H1 (cell line): ENCODE measurements around the gene TEAD2. TPM values are rescaled to one million over a fixed set of nuclear protein-coding genes. Genes with fewer than 3 reads are reported as not detected.

Experiments used
- CTCF ChIA-PET: fragments of 300-600 bp; sonication (Branson Sonifier 250); formaldehyde crosslinking; loops from one replicate; lab custom pipeline; 2021; ENCODE audit not compliant: partially characterized antibody; lab: Charles Lee
- POLR2A ChIA-PET: fragments of 300-600 bp; sonication (Branson Sonifier 250); formaldehyde crosslinking; loops from one replicate; lab custom pipeline; 2021; ENCODE audit warnings: inconsistent platforms; ENCODE audit not compliant: partially characterized antibody; lab: Charles Lee
- DNase-seq, 2 experiments: peaks; one replicate each; pipeline versions ENCODE4 v3.0.0 to v3.0.0-alpha.2; 2010 to 2022; ENCODE audit warnings: low spot score in 2 of 2, low read depth in 1 of 2, mixed read lengths in 1 of 2
- FAIRE-seq: peaks from 2 replicates; lab custom pipeline; 2011; peaks lifted over from hg19 to GRCh38; lab: Jason Lieb, UNC
- H2AFZ ChIP-seq: 2 replicates; pipeline ENCODE4 v1.8.1; 2012; ENCODE audit warnings: low read length, inconsistent platforms
- H2AK5ac ChIP-seq: 2 replicates; pipeline ENCODE4 v1.6.1; 2013; ENCODE audit warnings: low read depth, low read length
- H2BK120ac ChIP-seq: replicated peaks from 2 replicates; pipeline ENCODE3; 2013; ENCODE audit warnings: low read depth, low read length, inconsistent platforms
- H2BK12ac ChIP-seq: 2 replicates; pipeline ENCODE4 v1.6.1; 2013; ENCODE audit warnings: low read depth, low read length
- H2BK15ac ChIP-seq: 2 replicates; pipeline ENCODE4 v1.6.1; 2013; ENCODE audit warnings: low read length
- H2BK20ac ChIP-seq: 2 replicates; pipeline ENCODE4 v1.6.1; 2013; ENCODE audit warnings: low read length
- H2BK5ac ChIP-seq: 2 replicates; pipeline ENCODE4 v1.6.1; 2013; ENCODE audit warnings: low read depth, low read length
- H3K14ac ChIP-seq: 2 replicates; pipeline ENCODE4 v1.6.1; 2013; ENCODE audit warnings: inconsistent platforms; ENCODE audit not compliant: insufficient read length
- H3K18ac ChIP-seq: 2 replicates; pipeline ENCODE4 v1.6.1; 2013; ENCODE audit warnings: low read length; ENCODE audit errors: extremely low read depth
- H3K23ac ChIP-seq: 2 replicates; pipeline ENCODE4 v1.6.1; 2013; ENCODE audit warnings: inconsistent platforms; ENCODE audit not compliant: insufficient read length
- H3K23me2 ChIP-seq: 2 replicates; pipeline ENCODE4 v1.6.1; 2013; ENCODE audit warnings: low read depth, low read length
- H3K27ac ChIP-seq: 2 replicates; pipeline ENCODE4 v1.6.1; 2011; ENCODE audit warnings: low read depth, low read length, inconsistent platforms
- H3K27me3 ChIP-seq, 4 experiments: replicated peaks in 1 of 4; 1 replicate in 1 of 4; 2 replicates in 3 of 4; pipeline versions ENCODE4 v1.6.1 to v1.8.1; 2011 to 2013; ENCODE audit warnings: low read length in 3 of 4, mild to moderate bottlenecking in 3 of 4, inconsistent platforms in 2 of 4, mixed read lengths in 2 of 4, moderate library complexity in 1 of 4; ENCODE audit not compliant: control insufficient read depth in 3 of 4, insufficient read depth in 3 of 4; ENCODE audit errors: extremely low read depth in 1 of 4
- H3K36me3 ChIP-seq, 4 experiments: 2 replicates each; pipeline versions ENCODE4 v1.6.1 to v1.8.1; 2011 to 2013; ENCODE audit warnings: mild to moderate bottlenecking in 4 of 4, low read length in 3 of 4, moderate library complexity in 2 of 4, control low read depth in 1 of 4, inconsistent platforms in 1 of 4; ENCODE audit not compliant: insufficient read depth in 4 of 4, control insufficient read depth in 2 of 4
- H3K4ac ChIP-seq: replicated peaks from 2 replicates; pipeline ENCODE3; 2013; ENCODE audit warnings: low read length, low read depth, mixed read lengths, inconsistent platforms; ENCODE audit not compliant: insufficient read length
- H3K4me1 ChIP-seq, 4 experiments: replicated peaks in 1 of 4; 1 replicate in 1 of 4; 2 replicates in 3 of 4; pipeline versions ENCODE4 v1.6.1 to v1.8.1; 2011 to 2013; ENCODE audit warnings: low read length in 3 of 4, inconsistent platforms in 2 of 4, mixed read lengths in 1 of 4; ENCODE audit not compliant: insufficient read depth in 4 of 4, control insufficient read depth in 3 of 4
- H3K4me2 ChIP-seq, 2 experiments: 2 replicates each; pipeline versions ENCODE4 v1.6.1 to v1.8.1; 2011 to 2013; ENCODE audit warnings: low read depth in 2 of 2, low read length in 2 of 2, control low read depth in 1 of 2, inconsistent platforms in 1 of 2, mild to moderate bottlenecking in 1 of 2; ENCODE audit not compliant: insufficient read depth in 1 of 2
- H3K4me3 ChIP-seq, 4 experiments: fragments of 200-600, 300-600 bp in 1 of 4; sonication (generic), shearing (Covaris generic), sonication (Bioruptor Twin) in 1 of 4; 2 replicates each; pipeline versions ENCODE4 v1.5.1 to v1.8.1; 2011 to 2016; ENCODE audit warnings: low read length in 4 of 4, low read depth in 3 of 4, control low read depth in 2 of 4, inconsistent platforms in 2 of 4, mild to moderate bottlenecking in 2 of 4, mixed read lengths in 1 of 4, moderate library complexity in 1 of 4; ENCODE audit not compliant: insufficient read depth in 2 of 4; ENCODE audit errors: extremely low read depth in 1 of 4
- H3K56ac ChIP-seq: replicated peaks from 2 replicates; pipeline ENCODE3; 2013; ENCODE audit warnings: low read depth, mild to moderate bottlenecking, mixed read lengths, low read length, inconsistent platforms; ENCODE audit not compliant: insufficient read length
- H3K79me1 ChIP-seq: 2 replicates; pipeline ENCODE4 v1.6.1; 2013; ENCODE audit warnings: low read depth, low read length, control low read depth
- H3K79me2 ChIP-seq, 2 experiments: 2 replicates each; pipeline versions ENCODE4 v1.6.1 to v1.8.1; 2012 to 2013; ENCODE audit warnings: low read length in 2 of 2, mild to moderate bottlenecking in 2 of 2, inconsistent platforms in 1 of 2; ENCODE audit not compliant: insufficient read depth in 2 of 2, control insufficient read depth in 1 of 2
- H3K9ac ChIP-seq, 4 experiments: replicated peaks in 1 of 4; 1 replicate in 1 of 4; 2 replicates in 3 of 4; pipeline versions ENCODE4 v1.6.1 to v1.8.1; 2011 to 2013; ENCODE audit warnings: low read depth in 3 of 4, low read length in 3 of 4, control low read depth in 2 of 4, mild to moderate bottlenecking in 2 of 4, moderate library complexity in 2 of 4, inconsistent platforms in 1 of 4; ENCODE audit errors: extremely low read depth in 1 of 4
- H3K9me3 ChIP-seq, 2 experiments: 2 replicates each; pipeline versions ENCODE4 v1.6.1 to v1.8.1; 2012 to 2013; ENCODE audit warnings: mild to moderate bottlenecking in 2 of 2, moderate library complexity in 2 of 2, control low read depth in 1 of 2, inconsistent platforms in 1 of 2, low read depth in 1 of 2, low read length in 1 of 2, mixed read lengths in 1 of 2; ENCODE audit not compliant: insufficient read depth in 2 of 2
- H4K20me1 ChIP-seq, 2 experiments: replicated peaks in 1 of 2; 2 replicates each; pipeline versions ENCODE3 to v1.8.1; 2011 to 2013; ENCODE audit warnings: inconsistent platforms in 2 of 2, low read length in 2 of 2, mild to moderate bottlenecking in 1 of 2; ENCODE audit not compliant: insufficient read depth in 2 of 2, control insufficient read depth in 1 of 2
- H4K5ac ChIP-seq: 2 replicates; pipeline ENCODE4 v1.6.1; 2013; ENCODE audit warnings: low read length, low read depth, mixed read lengths, inconsistent platforms; ENCODE audit not compliant: insufficient read length
- H4K8ac ChIP-seq: 2 replicates; pipeline ENCODE4 v1.8.0; 2013; ENCODE audit warnings: mild to moderate bottlenecking, moderate library complexity, low read length, inconsistent platforms; ENCODE audit not compliant: insufficient read depth; ENCODE audit errors: extremely low read depth
- H4K91ac ChIP-seq: replicated peaks from 2 replicates; pipeline ENCODE3; 2013; ENCODE audit warnings: low read length, mixed read lengths, inconsistent platforms; ENCODE audit not compliant: insufficient read length
- ZNF274 ChIP-seq: IDR thresholded peaks from 2 replicates; pipeline ENCODE4 v1.7.0; 2012; ENCODE audit warnings: low read length, borderline replicate concordance; ENCODE audit errors: extremely low read depth
- whole genome bisulfite sequencing, 2 experiments: shearing (Covaris generic) in 1 of 2; methylation state at CpG; one replicate each; pipeline versions ENCODE4 v1.1.6 to v1.1.7; 2013 to 2015; ENCODE audit warnings: low lambda C conversion rate in 2 of 2, mixed read lengths in 2 of 2, inconsistent platforms in 1 of 2, low coverage in 1 of 2, missing lambda C conversion rate in 1 of 2; ENCODE audit not compliant: insufficient replicate concordance in 2 of 2, insufficient coverage in 1 of 2, insufficient read length in 1 of 2; ENCODE audit errors: extremely low coverage in 1 of 2, missing lambda C conversion rate in 1 of 2; 5-methylcytosine and 5-hydroxymethylcytosine counted together
- polyA plus RNA-seq, 7 experiments: library from polyadenylated mRNA; depleted of rRNA in 3 of 7; stranded (reverse) in 5 of 7; unstranded in 2 of 7; fragments of >200 nt in 5 of 7; fragments of 200-250 nt in 2 of 7; gene quantifications; 1 replicate in 5 of 7; 2 replicates in 1 of 7; 4 replicates in 1 of 7; pipeline versions ENCODE4 v1.2.1 to v1.2.3, GENCODE V29; 2011 to 2013; ENCODE audit warnings: missing spikeins in 2 of 7, mixed read lengths in 2 of 7
- total RNA-seq: library from RNA; stranded (reverse); fragmentation: NEBNext Ultra II Directional; extraction: Animal tissue kit (Norgen Biotek cat#: 25700); gene quantifications from 2 replicates; pipeline ENCODE4 v1.2.1, GENCODE V29; 2021

TEAD2 gene
- total and polyA plus RNA-seq, 2 of the 8 experiments (the other 6 are each of a cell fraction or from before 2014, with no cell fraction given), result 87.6 to 146 TPM

GRCh38 chr19:49390929-49391359 lies 28.7 kb upstream of the TEAD2 start:
- no peak overlapping the region for H3K4me3 ChIP-seq
- no peak overlapping the region for H2BK20ac ChIP-seq
- no peak overlapping the region for H2BK15ac ChIP-seq
- no peak overlapping the region for H4K91ac ChIP-seq
- no peak overlapping the region for H3K27ac ChIP-seq
- H3K27me3 ChIP-seq, result no peaks in the 10 kb centered on the region
- H3K4me2 ChIP-seq, result no peak overlapping the region
- H4K5ac ChIP-seq, result no peak overlapping the region
- no peak overlapping the region for H2BK5ac ChIP-seq
- H3K4me1 ChIP-seq, result peaks cover 0 to 8% (median 3%) of the 10 kb centered on the region in 4 experiments; a peak in 3 of 7 replicates
- H4K20me1 ChIP-seq, result no peaks in the 10 kb centered on the region
- ChIA-PET CTCF (interaction anchor here (0.6 to 10.4 kb wide), 21 partner anchors 8 to 116 kb away, joined by 3 to 291 read pairs (median 7); partner anchors contain the start of genes GFY, PTH2 and SLC17A7), POLR2A (interaction anchor here (0.7 to 2.0 kb wide), 7 partner anchors 22 to 58 kb away, joined by 3 to 7 read pairs (median 4); no protein-coding TSS in a partner anchor)
- H3K79me1 ChIP-seq, result no peaks in the 10 kb centered on the region
- WGBS, 2 experiments, result 85% methylated on average over 9 of the region's 9 CpGs; no CpG with 5 or more reads in 1 of the 2 experiments
- FAIRE-seq (no peak), DNase-seq (no peak)
- no peak overlapping the region for H2AK5ac ChIP-seq
- TF ChIP-seq ZNF274, result no peak
- no peaks in the 10 kb centered on the region; the same call in 1 of the 2 replicates for H3K23me2 ChIP-seq
- no peaks in the 10 kb centered on the region for H3K36me3 ChIP-seq
- no peak overlapping the region for H2AFZ ChIP-seq
- no peak overlapping the region for H2BK120ac ChIP-seq
- H4K8ac ChIP-seq, result no peak overlapping the region
- H3K23ac ChIP-seq, result no peak overlapping the region
- H3K79me2 ChIP-seq, result no peaks in the 10 kb centered on the region
- H3K4ac ChIP-seq, result no peak overlapping the region
- H3K9ac ChIP-seq, result no peak overlapping the region
- H2BK12ac ChIP-seq, result no peak overlapping the region
- no peaks in the 10 kb centered on the region for H3K9me3 ChIP-seq
- H3K14ac ChIP-seq, result no peak overlapping the region
- no peak overlapping the region for H3K18ac ChIP-seq
- H3K56ac ChIP-seq, result no peak overlapping the region
